ENCODE results near the gene MYMK. TPM values are rescaled to one million over a fixed set of nuclear protein-coding genes. Genes with fewer than 3 reads are reported as not detected.
A peak's percentile ranks its signal among the peaks of the same experiment; 100 is the strongest.

MYMK gene
- total and polyA plus RNA-seq, 4 experiments from 2014 or later = not detected

DNA sequence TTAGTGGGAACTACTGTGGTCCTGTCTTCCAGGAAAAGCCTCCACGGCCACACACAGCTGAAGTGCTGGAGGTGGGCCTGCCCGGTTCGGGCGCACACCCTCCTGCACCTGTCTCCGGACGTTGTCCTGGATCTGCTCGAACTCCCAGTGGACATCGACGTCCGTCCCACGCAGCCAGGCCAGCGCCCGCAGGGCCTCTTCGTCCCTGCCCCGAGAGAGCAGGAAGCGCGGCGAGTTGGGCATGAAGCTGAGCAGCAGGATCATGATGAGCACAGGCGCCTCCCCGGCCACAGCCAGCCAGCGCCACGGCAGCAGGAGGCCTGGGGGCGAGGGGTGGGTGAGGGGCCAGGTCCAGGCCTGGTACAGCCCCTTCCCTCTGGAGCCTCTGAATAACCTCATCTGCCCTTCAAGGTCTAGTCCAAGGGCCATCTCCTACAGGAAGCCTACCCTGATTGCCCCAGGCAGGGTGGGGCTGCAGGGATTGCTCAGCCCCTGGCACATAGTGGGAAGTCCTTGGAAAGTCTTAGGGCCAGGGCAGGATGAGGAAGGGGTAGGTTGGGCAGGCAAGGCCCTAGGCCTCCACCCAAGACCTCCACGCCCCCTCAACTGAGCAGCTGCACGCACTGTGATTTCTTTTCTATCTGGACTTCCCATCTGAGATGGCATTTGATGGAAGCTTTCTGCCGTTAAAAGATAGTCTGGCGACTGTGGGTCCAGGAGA is 49.3 kb downstream of the MYMK start:
- ChIA-PET POLR2A (ENCODE audit: partially characterized antibody) (no interaction called here), CTCF (ENCODE audit: partially characterized antibody) (interaction anchor here (1.3 kb wide), 1 partner anchor 453 kb away, joined by 3 read pairs; no protein-coding TSS in a partner anchor)
- H3K27me3 ChIP-seq (ENCODE audit: insufficient read depth, low read length) = no peaks in the 10 kb centered on the region
- intact Hi-C loops (cut with micrococcal nuclease) = loop anchor here (5.0 kb wide), 1 partner anchor 118 kb away; the partner anchor contains the start of genes SURF1 and SURF2
- Mint-ChIP-seq H3K27ac (no peak overlapping the region), H3K4me3 (no peak overlapping the region), H3K27me3 (no peaks in the 10 kb centered on the region), H3K4me1 (peaks cover 5 to 10% (median 8%) of the 10 kb centered on the region in 4 donors), H3K36me3 (no peaks in the 10 kb centered on the region), H3K9me3 (no peaks in the 10 kb centered on the region)
- no peak overlapping the region for H3K27ac ChIP-seq (ENCODE audit: low read depth, low read length)
- no peak for DNase-seq
- H3K4me3 ChIP-seq (ENCODE audit: low read length in 2 of 2) = no peak overlapping the region
- H3K4me1 ChIP-seq (ENCODE audit: insufficient read depth, low read length) = peaks cover 16% of the 10 kb centered on the region
- no peaks in the 10 kb centered on the region for H3K9me3 ChIP-seq (ENCODE audit: control insufficient read depth in 1 of 2, low read length in 2 of 2)
- no peaks in the 10 kb centered on the region for H3K36me3 ChIP-seq (ENCODE audit: insufficient read depth, low read length)

DNA sequence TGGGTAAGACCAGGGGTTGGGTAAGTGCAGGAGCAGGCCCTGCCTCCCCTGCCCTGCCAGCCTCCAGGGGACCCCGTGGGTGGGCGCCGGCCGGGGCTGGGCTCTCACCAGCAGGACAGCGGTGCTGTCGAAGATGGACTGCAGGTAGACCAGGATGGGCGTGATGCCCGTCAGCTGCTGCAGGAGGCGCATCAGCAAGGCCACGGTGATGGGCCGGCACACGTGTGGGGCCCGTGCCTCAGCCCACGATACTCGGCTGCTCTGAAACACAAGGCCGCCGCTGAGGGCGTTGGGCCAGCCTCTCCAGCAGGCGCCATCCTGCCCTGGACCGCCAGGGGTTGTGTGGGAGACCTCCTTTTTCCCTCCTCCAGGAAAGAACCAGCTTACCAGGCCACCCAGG is 49.9 kb downstream of the MYMK start:
- ChIA-PET POLR2A (ENCODE audit: partially characterized antibody) (no interaction called here), CTCF (ENCODE audit: partially characterized antibody) (interaction anchor here (1.0 to 1.3 kb wide), 2 partner anchors 294 to 452 kb away, joined by 3 read pairs; no protein-coding TSS in a partner anchor)
- H3K36me3 ChIP-seq (ENCODE audit: insufficient read depth, low read length) = no peaks in the 10 kb centered on the region
- peaks cover 16% of the 10 kb centered on the region for H3K4me1 ChIP-seq (ENCODE audit: insufficient read depth, low read length)
- intact Hi-C loops (cut with micrococcal nuclease) = loop anchor here (5.0 kb wide), 1 partner anchor 118 kb away; the partner anchor contains the start of genes SURF1 and SURF2
- H3K4me3 ChIP-seq (ENCODE audit: low read length in 2 of 2) = no peak overlapping the region
- no peak for DNase-seq
- no peaks in the 10 kb centered on the region for H3K27me3 Mint-ChIP-seq
- H3K27me3 ChIP-seq (ENCODE audit: insufficient read depth, low read length) = no peaks in the 10 kb centered on the region
- no peak overlapping the region for H3K27ac Mint-ChIP-seq
- no peak overlapping the region for H3K4me3 Mint-ChIP-seq
- no peaks in the 10 kb centered on the region for H3K36me3 Mint-ChIP-seq
- H3K4me1 Mint-ChIP-seq = peaks cover 5 to 7% (median 5%) of the 10 kb centered on the region in 4 donors
- no peak overlapping the region for H3K27ac ChIP-seq (ENCODE audit: low read depth, low read length)
- no peaks in the 10 kb centered on the region for H3K9me3 Mint-ChIP-seq
- no peaks in the 10 kb centered on the region for H3K9me3 ChIP-seq (ENCODE audit: control insufficient read depth in 1 of 2, low read length in 2 of 2)

DNA sequence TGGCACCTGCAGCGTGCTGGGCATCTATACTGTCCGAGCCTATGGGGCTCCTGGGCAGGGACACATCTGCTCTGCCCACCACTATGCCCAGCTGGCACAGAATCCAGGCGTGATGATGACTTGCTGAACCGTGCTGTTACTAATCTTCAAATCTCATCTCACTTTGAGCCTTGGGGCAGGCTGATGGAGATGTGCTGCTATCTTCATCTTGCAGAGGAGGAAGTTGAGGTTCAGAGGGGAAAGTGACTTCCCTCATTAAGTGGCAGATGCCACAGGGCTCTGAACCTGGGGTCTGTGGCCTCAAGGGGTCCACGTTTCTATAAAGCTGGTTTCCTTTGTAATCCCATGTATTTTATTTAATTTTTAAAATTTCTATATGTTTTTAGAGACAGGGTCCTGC is 50.5 kb downstream of the MYMK start:
- Mint-ChIP-seq H3K36me3 (no peaks in the 10 kb centered on the region), H3K27ac (peak overlapping the region in 1 of 7 donors; percentile 68), H3K4me1 (peaks cover 0 to under 1% (median 0%) of the 10 kb centered on the region in 4 donors), H3K27me3 (no peaks in the 10 kb centered on the region), H3K4me3 (no peak overlapping the region), H3K9me3 (no peaks in the 10 kb centered on the region)
- H3K4me3 ChIP-seq (ENCODE audit: low read length in 2 of 2) = no peak overlapping the region
- ChIA-PET CTCF (ENCODE audit: partially characterized antibody) (interaction anchor here (1.0 to 1.3 kb wide), 2 partner anchors 293 to 452 kb away, joined by 3 read pairs; no protein-coding TSS in a partner anchor), POLR2A (ENCODE audit: partially characterized antibody) (no interaction called here)
- H3K4me1 ChIP-seq (ENCODE audit: insufficient read depth, low read length) = peaks cover 11% of the 10 kb centered on the region
- no peak overlapping the region for H3K27ac ChIP-seq (ENCODE audit: low read depth, low read length)
- intact Hi-C loops (cut with micrococcal nuclease) = no loop called here
- H3K36me3 ChIP-seq (ENCODE audit: insufficient read depth, low read length) = no peaks in the 10 kb centered on the region
- no peak for DNase-seq
- H3K27me3 ChIP-seq (ENCODE audit: insufficient read depth, low read length) = no peaks in the 10 kb centered on the region
- no peaks in the 10 kb centered on the region for H3K9me3 ChIP-seq (ENCODE audit: control insufficient read depth in 1 of 2, low read length in 2 of 2)

DNA sequence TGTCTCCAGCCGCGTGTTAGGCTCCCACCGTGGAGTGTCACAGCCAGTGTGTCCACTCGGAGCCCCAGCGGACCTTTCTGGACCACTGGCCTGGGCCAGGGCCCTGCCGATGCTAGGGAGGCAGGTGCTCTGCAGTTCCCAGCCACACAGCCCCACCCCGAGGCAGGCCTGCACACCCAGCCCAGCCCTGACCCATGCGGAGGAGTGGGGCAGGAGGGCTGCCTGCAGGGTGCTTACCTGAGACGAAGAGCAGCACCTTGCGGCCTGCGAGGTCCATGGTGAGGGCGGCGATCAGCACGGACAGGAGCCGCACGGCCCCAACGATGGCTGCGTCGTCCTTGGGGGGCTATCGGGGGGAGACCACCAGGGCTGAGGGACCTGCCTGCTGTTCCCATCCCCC is 51.0 kb downstream of the MYMK start:
- Histone ChIP-seq H3K4me1 (ENCODE audit: insufficient read depth, low read length) (peaks cover 9% of the 10 kb centered on the region), H3K27me3 (ENCODE audit: insufficient read depth, low read length) (no peaks in the 10 kb centered on the region), H3K9me3 (ENCODE audit: control insufficient read depth in 1 of 2, low read length in 2 of 2) (no peaks in the 10 kb centered on the region), H3K4me3 (ENCODE audit: low read length in 2 of 2) (no peak overlapping the region), H3K27ac (ENCODE audit: low read depth, low read length) (no peak overlapping the region), H3K36me3 (ENCODE audit: insufficient read depth, low read length) (no peaks in the 10 kb centered on the region)
- ChIA-PET POLR2A (ENCODE audit: partially characterized antibody) (no interaction called here), CTCF (ENCODE audit: partially characterized antibody) (interaction anchor here (0.6 to 1.3 kb wide), 2 partner anchors 93 to 451 kb away, joined by 3 read pairs; no protein-coding TSS in a partner anchor)
- intact Hi-C loops (cut with micrococcal nuclease) = no loop called here
- DNase-seq = no peak
- H3K4me1 Mint-ChIP-seq = no peaks in the 10 kb centered on the region
- no peaks in the 10 kb centered on the region for H3K27me3 Mint-ChIP-seq
- H3K27ac Mint-ChIP-seq = no peak overlapping the region
- H3K9me3 Mint-ChIP-seq = no peaks in the 10 kb centered on the region
- H3K36me3 Mint-ChIP-seq = no peaks in the 10 kb centered on the region
- H3K4me3 Mint-ChIP-seq = no peak overlapping the region

DNA sequence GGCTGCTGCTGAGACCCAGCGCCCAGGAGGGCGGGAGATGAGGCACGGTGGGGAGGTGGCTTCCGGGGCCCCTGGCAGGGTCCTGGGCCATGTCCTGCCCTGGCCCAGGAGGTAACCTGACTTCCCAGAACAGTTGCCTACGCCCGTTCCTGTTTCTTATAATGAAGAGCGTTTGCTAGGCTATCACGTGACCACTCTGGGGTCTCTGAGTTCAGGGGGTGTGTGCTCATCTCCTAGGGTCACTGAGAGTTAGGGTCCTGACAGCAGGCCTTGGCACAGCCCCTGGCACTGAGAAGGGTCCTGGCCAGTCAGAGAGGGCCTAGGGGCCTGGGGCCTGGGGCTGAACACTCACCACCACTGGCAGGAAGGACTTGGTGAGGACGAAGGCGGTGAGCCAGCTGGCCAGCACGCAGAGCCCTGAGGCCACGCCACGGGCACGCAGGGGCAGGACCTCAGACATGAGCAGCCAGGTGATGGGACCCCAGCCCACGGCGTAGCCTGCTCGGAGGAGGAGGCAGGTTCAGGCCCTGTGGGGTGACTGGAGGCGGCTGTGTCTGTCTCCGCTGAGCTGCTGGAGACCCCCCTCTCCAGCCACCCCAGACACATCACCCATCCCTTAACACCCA is 51.9 kb downstream of the MYMK start:
- intact Hi-C loops (cut with micrococcal nuclease) = no loop called here
- Histone ChIP-seq H3K9me3 (ENCODE audit: control insufficient read depth in 1 of 2, low read length in 2 of 2) (no peaks in the 10 kb centered on the region), H3K4me1 (ENCODE audit: insufficient read depth, low read length) (peaks cover 3% of the 10 kb centered on the region), H3K27me3 (ENCODE audit: insufficient read depth, low read length) (no peaks in the 10 kb centered on the region), H3K36me3 (ENCODE audit: insufficient read depth, low read length) (no peaks in the 10 kb centered on the region), H3K4me3 (ENCODE audit: low read length in 2 of 2) (no peak overlapping the region), H3K27ac (ENCODE audit: low read depth, low read length) (no peak overlapping the region)
- Mint-ChIP-seq H3K36me3 (no peaks in the 10 kb centered on the region), H3K27ac (no peak overlapping the region), H3K4me1 (no peaks in the 10 kb centered on the region), H3K9me3 (no peaks in the 10 kb centered on the region), H3K4me3 (no peak overlapping the region), H3K27me3 (no peaks in the 10 kb centered on the region)
- ChIA-PET POLR2A (ENCODE audit: partially characterized antibody) (no interaction called here), CTCF (ENCODE audit: partially characterized antibody) (interaction anchor here (0.6 kb wide), 1 partner anchor 92 kb away, joined by 3 read pairs; no protein-coding TSS in a partner anchor)
- DNase-seq = no peak

DNA sequence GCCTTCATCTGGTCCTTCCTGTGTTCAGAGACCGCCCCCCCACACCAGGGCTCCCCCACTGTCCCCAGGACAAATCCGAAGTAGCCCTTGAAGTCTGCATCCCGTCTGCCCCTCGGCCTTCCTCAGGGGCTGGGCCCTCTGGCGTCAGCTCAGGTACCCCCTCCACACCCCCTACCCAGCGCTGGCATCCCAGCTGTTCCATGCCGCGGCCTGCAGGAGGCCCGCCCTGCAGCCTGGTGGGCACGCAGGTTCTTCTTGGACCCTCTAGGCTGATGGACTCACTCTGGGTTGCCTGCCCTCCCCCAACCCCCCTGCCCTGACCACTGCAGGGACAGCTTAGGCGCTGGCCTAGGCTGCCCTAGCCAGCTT is 52.5 kb downstream of the MYMK start:
- no peak for DNase-seq

DNA sequence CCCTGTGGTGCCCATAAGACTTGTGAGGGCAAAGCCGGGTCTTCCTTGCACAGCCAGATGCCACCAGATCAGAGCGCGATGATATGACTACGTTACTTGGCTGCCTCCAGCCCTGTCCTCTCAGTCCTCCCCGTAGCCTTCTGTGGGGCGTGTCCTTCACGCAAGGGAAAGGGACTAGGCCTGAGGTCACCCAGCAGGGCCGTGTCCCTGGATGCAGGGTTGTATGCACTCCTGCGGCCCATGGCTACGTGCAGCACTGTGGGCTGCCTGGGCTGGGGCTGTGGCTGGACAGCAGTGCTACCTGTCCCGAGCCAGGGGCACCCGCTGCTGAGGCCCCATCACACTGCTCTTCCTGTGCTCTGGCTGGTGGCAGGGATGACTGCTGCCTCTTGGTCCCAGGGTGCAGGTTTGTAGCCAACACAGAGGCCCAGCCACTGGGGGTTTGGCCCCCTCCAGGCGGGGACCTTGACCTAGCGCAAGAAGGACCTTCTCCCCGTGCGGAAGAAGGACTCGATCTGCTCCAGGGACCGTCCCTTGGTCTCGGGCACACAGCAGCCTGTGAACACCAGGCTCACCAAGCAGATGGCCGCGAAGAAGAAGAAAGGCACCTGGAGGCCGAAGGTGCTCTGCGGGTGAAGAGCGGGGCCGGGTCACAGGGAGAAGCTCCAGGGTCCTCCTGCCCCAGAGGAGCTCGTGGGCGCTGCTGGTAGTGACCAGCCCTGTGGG is 53.0 kb downstream of the MYMK start:
- H3K4me1 ChIP-seq (ENCODE audit: insufficient read depth, low read length) = peaks cover 3% of the 10 kb centered on the region
- H3K9me3 Mint-ChIP-seq = no peaks in the 10 kb centered on the region
- no peaks in the 10 kb centered on the region for H3K4me1 Mint-ChIP-seq
- intact Hi-C loops (cut with micrococcal nuclease) = no loop called here
- no peaks in the 10 kb centered on the region for H3K27me3 ChIP-seq (ENCODE audit: insufficient read depth, low read length)
- H3K27ac ChIP-seq (ENCODE audit: low read depth, low read length) = no peak overlapping the region
- H3K4me3 ChIP-seq (ENCODE audit: low read length in 2 of 2) = no peak overlapping the region
- H3K36me3 Mint-ChIP-seq = no peaks in the 10 kb centered on the region
- ChIA-PET CTCF (ENCODE audit: partially characterized antibody) (no interaction called here), POLR2A (ENCODE audit: partially characterized antibody) (no interaction called here)
- no peak overlapping the region for H3K4me3 Mint-ChIP-seq
- H3K36me3 ChIP-seq (ENCODE audit: insufficient read depth, low read length) = no peaks in the 10 kb centered on the region
- DNase-seq = no peak
- H3K27ac Mint-ChIP-seq = no peak overlapping the region
- no peaks in the 10 kb centered on the region for H3K27me3 Mint-ChIP-seq
- no peaks in the 10 kb centered on the region for H3K9me3 ChIP-seq (ENCODE audit: control insufficient read depth in 1 of 2, low read length in 2 of 2)

More for the DNA sequence above, 52.5 kb downstream of the MYMK start:
- H3K9me3 ChIP-seq (ENCODE audit: control insufficient read depth in 1 of 2, low read length in 2 of 2) = no peaks in the 10 kb centered on the region
- H3K27ac ChIP-seq (ENCODE audit: low read depth, low read length) = no peak overlapping the region
- H3K36me3 Mint-ChIP-seq = no peaks in the 10 kb centered on the region
- H3K4me3 ChIP-seq (ENCODE audit: low read length in 2 of 2) = no peak overlapping the region
- no peaks in the 10 kb centered on the region for H3K9me3 Mint-ChIP-seq
- POLR2A ChIA-PET (ENCODE audit: partially characterized antibody) = no interaction called here
- no peaks in the 10 kb centered on the region for H3K27me3 Mint-ChIP-seq
- no peak overlapping the region for H3K27ac Mint-ChIP-seq
- no peaks in the 10 kb centered on the region for H3K4me1 Mint-ChIP-seq
- intact Hi-C loops (cut with micrococcal nuclease) = no loop called here
- H3K36me3 ChIP-seq (ENCODE audit: insufficient read depth, low read length) = no peaks in the 10 kb centered on the region
- CTCF ChIA-PET (ENCODE audit: partially characterized antibody) = no interaction called here
- H3K27me3 ChIP-seq (ENCODE audit: insufficient read depth, low read length) = no peaks in the 10 kb centered on the region
- H3K4me3 Mint-ChIP-seq = no peak overlapping the region
- peaks cover 3% of the 10 kb centered on the region for H3K4me1 ChIP-seq (ENCODE audit: insufficient read depth, low read length)

Data from CD4-positive, alpha-beta memory T cell (primary cell).